GM21529 (cell line): ENCODE measurements around the gene SNAP25.

ENCODE experiments used
- ATAC-seq: cut with Tn5 transposase; IDR thresholded peaks from one replicate; pipeline ENCODE4 v1.9.1; 2021; ENCODE audit not compliant: unreplicated experiment

SNAP25 gene

DNA sequence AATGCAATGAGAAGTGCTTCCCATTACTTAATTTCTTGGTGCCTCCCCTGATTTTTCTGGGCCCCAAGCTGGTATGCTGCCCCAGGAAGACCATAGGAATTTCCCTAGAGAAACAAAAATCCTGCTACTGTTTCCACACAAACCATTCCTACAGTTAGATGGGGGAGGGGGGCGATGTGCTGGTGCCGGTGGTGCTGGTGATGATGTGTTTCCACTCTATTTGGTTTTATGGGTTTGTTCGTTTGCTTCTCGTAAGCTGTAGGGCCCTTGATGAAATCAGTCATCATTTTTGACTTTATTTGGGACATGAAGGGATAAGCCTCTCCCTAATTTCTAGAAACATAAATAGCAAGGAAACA, 110.2 kb downstream of the SNAP25 start:
- no peak for ATAC-seq

DNA sequence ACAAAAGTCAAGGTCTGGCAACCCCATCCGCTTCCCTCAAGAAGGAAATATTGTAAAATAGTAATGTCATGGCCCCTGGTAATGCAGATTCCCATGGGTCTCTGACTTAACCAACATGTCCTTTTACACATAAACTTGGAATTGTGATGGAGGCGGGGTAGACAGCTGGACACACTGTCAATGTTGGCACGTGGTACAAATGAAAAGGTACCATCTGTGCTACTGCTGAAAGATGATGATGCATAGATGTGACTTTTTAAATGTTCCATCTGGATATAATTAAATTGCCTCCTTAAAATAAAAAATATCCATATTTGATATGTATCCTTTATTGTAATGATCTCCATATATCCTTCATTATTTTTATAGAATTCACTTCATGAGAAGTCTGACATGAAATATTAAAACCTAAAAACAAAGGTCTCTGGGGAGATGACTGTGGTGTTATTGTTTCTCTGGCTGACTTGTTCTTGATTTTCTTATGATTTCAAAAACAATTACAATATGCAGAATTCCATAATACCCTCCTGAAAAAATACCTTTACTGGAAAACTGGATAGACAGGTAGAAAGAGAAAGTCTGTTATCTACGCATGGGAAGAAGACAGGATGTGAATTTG, 110.9 kb downstream of the SNAP25 start:
- ATAC-seq, result no peak

DNA sequence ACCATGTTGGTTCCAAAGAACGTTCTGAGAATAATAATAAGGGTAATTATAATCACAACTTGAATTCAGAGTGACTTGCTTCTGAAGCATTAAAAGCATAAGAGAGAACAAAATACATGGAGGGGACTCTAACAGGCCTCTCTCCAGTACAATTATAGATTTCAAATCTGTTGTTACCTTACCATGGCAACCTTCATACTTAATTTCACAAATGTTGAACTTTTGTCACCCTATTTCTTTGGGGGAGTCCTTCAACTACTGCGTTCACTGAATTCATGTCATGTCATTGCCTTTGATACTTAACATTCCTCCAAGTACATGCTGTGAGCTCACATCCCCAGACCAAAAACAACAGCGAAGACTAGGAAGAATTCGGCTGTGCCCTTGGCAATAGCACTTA, 111.4 kb downstream of the SNAP25 start:
- no peak for ATAC-seq

DNA sequence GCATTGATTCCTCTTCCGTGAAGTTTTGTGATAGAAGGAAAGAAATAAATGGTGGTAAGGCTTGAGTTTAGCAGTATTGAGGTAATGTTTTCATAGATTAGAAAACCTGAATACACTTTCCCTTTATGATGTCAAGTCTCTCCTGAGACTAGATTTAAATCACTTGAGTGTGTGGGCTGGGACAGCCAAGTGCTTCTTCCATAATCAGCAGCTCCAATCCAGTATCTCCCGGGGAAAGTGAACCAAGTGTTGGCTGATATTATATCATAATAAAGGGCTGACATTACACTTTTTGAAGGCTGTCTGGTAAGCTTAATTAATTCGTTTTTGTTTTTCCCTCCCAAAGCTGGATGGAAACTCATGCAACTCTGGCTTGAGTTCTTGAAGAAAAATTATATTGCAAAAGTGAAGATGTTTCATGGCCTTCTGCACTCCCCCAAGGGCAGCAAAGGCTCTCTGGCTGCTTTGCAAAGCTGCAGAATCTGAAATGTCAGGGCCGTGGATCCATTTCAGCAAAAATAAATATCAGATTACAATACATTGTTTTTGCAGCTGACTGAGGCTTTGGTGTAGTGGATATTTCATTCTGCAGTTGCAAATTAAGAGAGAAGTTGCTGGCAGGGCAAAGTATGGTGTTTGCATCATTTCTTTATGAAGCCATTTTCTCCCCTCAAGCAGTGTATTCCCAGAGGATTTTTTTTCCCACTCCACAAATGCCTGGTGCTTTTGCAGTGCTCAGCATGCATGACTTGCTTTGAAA, 114.2 kb downstream of the SNAP25 start:
- ATAC-seq, result no peak

DNA sequence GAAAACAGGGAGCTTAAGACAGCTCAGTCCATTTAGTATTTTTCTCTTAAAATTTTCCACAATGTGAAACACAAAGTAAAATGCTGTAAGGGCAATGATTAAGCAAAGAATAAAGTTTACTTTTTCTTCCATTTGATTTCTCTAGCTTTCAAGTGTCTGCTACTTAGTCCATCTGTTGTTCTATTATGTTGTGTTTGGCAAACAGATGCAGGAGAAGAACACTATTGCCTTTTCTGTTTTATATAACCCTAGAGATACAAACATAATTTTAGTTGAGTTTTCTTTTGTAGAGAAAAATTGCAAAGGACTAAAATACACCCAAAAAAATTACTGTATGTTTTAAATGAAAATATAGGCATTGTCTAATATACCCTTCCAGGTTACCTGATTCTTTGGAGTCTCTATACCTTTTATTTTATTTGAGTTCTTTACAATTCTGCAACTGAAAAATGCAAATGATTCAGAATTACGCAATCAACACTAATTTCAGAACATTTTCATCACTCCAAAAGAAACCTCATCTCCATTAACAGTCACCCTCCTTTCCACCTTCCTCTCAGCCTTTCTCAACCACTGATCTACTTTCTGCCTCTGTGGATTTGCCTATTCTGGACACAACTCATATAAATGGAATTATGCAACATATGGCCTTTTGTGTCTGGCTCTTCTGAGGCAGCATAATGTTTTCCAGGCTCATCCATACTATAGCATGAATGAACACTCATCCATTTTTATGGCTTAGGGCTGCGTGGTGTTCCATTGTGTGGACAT, 118.5 kb downstream of the SNAP25 start:
- ATAC-seq, result no peak

DNA sequence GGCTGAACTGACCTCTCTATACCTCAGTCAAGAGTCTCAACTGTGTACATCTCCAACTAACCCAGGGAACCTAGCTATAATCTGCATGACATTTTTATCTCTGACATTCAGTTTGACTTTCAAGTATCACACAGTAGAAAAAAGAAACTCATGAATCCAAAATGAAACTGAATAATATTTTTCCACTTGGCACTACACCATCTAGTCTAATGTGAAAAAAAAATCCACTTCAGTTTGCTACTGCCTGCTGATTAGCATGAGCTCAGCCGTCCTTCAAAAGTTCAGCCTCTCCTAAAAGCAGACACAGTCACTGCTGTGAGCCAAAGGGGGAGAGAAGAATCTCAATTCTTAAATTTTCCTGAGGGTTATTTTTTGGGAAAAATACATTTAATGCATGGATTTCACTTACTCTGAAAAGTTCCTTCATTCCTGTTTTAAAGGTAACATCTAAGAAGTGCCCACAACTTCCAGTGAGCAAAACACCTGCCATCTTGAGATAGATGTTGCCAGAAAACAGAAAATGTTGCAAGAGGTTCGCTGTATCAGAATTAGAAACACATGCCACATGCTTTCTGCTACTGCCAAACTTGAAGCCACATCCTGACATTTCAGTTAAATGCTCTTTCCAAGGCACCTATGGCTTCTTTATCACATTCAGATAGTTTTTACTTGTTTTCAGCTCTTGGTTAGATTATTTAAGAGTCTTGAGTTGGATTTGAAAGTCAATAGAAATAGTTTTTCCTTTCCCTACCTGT, 120.0 kb downstream of the SNAP25 start:
- no peak for ATAC-seq

DNA sequence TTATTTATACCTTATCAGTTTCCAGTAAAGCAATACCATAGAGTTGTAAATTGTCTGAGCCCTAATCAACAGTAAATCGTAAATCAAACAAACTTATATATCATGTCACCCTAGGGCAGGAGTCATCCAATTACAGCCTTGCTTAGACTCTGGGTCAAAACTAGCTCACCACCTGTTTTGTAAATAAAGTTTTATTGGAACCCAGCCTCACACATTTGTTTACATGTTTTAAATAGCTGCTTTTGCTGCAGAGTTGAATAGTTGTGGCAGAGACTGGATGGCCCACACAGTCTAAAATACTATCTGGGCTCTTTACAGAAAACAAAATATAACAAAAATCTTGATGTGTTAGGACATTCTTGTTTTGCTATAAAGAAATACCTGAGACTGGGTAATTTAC, 121.0 kb downstream of the SNAP25 start:
- ATAC-seq, result no peak

DNA sequence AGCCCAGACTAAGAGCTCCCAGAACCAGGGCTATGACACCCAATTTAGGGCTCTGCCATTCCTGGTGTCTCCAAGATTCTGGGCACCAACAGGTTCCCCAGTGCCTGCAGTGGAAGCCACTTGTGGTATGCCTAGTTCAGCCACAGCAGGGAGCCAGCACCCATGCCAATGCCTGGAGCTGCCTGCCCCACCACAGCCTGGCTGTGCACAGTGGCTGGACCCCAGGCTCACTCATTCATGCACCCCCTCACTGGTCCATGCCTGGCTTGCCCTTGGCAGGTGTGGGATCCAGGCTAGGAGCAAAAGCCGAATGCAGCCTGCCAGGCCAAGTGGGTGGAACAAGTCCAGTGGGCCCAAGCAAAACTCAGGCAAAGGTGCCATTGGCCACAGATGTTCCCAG, 123.5 kb downstream of the SNAP25 start:
- no peak for ATAC-seq

DNA sequence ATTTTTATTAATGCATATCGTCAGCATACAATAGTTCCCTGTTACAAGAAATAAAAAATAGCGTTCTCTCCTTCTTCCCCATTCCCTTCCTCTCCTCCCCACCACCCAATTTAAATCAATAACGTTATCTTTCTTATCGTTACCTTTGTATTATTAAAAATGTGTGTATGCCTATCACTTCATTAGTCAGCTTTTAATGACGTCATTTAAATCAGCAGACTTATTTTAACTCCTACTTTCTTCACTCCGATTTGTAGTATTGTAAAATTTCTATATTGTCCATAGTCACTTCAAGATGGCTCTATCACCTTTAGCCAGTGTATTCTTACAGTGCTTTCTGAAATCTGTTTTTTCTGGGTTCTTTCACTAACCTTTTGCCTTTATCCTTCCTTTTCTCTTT, 126.3 kb downstream of the SNAP25 start:
- ATAC-seq, result no peak

DNA sequence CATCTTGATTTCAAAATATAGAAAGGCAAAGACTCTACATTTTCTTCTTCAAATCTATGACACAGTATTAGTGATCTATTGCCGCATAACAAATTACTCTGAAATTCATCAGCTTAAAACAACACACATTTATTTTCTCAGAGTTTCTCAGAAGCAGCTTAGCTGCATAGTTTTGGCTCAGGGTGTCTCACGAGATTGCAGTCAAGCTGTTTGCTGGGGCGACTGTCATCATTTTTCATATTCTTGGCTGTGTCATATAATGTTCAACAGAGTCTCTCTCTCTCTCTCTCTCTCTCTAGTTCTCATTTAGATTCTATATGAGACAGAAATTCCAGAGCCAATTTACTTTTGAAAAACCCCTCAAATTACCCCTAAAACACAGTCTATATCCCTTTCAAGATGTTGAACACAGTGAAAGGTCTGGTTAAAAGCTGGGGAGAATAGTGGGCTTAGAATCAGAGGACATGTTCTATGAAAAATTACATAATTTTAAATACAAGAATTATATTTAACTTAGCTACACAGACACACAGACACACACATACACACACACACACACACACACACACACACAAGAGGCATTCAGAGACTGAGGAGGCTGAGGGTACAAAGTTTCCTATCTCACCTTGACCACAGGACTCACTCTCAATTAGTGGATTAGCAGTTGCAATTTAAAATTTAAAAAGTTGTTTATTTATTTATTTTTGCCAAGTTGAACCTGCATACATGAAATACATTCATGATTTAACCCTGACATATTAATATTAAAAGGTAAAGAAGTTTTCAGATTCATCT, 128.7 kb downstream of the SNAP25 start:
- ATAC-seq, result no peak

DNA sequence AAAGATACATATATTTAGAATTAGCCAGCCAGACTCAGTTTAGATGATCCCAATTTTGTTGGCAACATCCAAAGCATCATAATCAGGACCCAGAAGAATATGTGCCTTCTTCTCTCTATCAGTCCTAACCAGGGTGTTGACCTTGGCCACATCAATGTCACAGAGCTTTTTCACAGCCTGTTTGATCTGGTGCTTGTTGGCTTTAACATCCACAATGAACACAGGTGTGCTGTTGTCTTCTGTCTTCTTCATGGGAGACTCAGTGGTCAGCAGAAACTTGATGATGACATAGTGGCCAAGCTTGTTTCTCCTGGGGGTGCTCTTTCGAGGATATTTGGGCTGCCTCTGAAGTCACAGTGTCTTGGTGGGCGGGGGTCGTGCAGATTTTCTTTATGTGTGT, 130.5 kb downstream of the SNAP25 start:
- ATAC-seq, result no peak

DNA sequence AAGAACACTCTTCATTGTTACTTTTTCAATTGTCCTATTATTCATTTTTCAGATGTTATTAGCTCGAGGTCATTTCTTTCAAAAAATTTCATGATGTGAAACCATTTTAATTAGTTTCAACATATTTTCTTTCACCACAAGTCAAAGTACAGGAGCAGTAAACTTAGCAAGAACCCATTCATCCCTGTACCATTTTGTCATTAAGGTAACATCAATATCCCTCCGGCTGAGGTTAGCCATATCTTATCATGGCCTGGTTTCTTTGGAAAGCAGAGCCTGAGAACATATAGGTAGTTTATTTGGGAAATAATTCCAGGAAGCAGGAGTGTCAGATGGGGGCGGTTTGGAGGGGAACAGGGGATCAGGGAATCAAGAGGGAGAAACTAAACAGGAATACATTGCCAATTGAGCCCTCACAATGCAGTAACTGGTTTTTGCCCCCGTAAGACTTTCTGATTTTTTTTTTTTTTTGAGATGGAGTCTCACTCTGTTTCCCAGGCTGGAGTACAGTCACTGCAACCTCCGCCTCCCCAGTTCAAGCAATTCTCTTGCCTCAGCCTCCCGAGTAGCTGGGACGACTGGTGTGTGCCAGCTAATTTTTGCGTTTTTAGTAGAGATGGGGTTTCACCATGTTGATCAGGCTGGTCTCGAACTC, 131.7 kb downstream of the SNAP25 start:
- no peak for ATAC-seq

DNA sequence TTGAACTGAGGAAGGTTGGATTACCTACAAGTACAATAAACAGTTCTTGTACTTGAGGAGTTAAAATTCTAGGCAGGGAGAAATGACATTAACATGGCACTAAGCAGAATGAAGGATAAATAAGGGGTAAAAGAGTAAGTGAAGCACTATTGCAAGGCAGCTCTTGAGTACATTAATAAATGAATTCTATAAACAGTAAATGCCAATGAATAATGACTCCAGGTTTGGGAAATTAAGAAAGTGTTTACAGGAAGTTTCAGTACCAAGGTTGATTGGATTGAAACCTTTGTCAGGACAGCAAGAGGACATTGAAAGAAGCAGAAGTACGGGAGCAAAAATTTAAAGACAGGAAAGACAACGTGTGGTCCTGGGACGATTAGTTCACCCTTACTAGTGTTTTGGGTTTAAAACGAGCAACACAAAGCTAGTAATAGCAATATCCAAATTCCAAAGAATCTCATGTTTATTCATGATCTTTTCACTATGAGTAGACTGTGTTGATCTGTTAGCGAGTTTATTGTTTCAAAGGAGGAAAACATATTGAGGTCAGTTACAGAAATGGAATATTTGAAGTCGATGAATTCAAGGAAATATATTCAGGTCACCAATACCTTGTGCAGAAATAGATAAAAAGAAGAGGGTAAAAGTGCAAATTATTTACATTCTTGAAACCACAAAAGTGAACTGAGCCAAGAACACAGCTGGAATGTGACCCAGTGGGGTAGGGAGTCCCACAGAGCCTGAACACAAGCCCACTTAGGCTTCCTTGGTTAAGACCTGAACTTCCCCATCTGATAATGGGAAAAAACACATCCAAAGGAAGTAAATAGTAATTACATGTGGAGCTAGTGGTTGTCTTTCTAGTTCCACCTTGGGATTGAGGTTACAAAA, 134.5 kb downstream of the SNAP25 start:
- ATAC-seq, result no peak

DNA sequence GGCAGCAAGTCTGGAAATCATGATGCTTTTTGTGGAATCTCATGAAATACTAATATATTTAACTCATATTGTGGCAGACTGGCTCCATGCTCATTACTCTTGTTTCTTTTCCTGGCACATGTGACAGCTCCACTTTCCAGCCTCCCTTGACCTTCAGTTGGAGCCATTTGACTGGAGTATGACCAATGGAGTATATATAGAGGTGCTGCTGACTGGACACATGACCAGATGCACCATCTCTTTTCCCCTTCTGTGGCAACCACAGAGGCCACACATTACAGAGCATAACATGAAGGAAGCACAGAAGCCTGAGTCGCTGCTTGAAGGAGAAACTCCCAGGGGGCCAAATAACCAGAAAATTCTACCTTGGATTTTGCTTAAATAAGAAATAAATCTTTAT, 138.0 kb downstream of the SNAP25 start:
- no peak for ATAC-seq
